ENCODE measurements around the gene HMG20A. TPM values are rescaled to one million over a fixed set of nuclear protein-coding genes. Genes with fewer than 3 reads are reported as not detected.

The HMG20A gene
- total RNA-seq, 1 experiment from 2014 or later: 60.2 TPM

DNA sequence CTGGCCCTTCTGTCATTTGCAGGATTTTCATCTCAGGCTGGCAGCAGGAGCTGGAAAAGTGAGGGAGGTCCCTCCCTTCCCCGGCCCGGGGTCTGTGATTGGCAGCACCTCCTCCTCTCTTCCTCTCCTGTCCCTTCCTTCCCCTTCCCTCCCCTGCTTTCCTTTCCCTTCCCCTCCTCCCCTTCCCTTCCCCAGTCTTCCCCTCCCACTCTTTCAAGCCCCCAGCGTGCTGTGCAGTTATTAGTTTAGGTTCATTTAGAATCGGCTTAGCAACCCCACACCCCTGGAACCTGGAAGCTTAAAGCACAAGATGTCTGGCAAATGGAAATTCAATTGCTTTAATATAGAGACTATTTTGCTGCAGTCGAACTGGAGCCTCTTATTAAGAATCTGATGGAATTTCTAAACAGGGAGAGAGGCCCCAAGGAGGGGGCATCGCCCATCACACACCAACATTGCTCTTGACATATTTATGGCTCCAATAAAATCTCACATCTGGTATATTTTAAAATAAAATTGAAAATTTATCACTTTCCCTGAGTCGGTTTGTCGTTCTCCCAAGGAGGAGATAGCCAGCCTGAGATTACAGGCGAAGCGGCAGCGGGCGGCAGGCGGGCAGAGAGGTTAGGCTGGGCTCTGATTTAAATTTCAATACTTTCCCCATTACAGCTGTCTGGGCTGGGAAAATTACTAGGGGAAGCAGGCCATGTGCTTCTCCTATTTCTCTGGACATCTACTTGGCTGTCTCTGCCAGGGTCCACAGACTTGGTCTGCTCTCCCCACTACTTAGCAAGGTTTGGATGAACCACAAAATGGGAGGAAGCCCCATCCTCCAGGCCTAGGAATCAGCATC, 113.1 kb downstream of the HMG20A start:
- Histone ChIP-seq H3K56ac (ENCODE audit: insufficient read length, low read depth, low read length) (no peak overlapping the region), H3K23me2 (ENCODE audit: insufficient read length, low read depth, low read length, poor library complexity, severe bottlenecking) (no peaks in the 10 kb centered on the region), H2BK20ac (ENCODE audit: low read depth, low read length, poor library complexity, severe bottlenecking) (no peak overlapping the region), H3K4me2 (ENCODE audit: insufficient read depth, insufficient read length, low read length) (no peak overlapping the region), H3K4me1 (ENCODE audit: insufficient read depth, low read length) (peaks cover 23% of the 10 kb centered on the region), H2AK5ac (ENCODE audit: insufficient read length, low read length) (no peak overlapping the region), H3K79me1 (ENCODE audit: insufficient read depth, low read depth, low read length, poor library complexity, severe bottlenecking) (no peaks in the 10 kb centered on the region), H2BK5ac (ENCODE audit: insufficient read length, low read length) (no peak overlapping the region), H3T11ph (ENCODE audit: low read length) (no peak overlapping the region), H3K23ac (ENCODE audit: insufficient read length, low read depth, low read length) (no peak overlapping the region), H4K91ac (ENCODE audit: insufficient read length, low read depth, low read length) (no peak overlapping the region), H2BK15ac (ENCODE audit: low read depth, low read length) (no peak overlapping the region), H2BK120ac (ENCODE audit: low read depth, low read length, poor library complexity, severe bottlenecking) (no peak overlapping the region), H3K9ac (ENCODE audit: extremely low read depth, insufficient read length, low read length) (no peak overlapping the region), H3K9me3 (ENCODE audit: control insufficient read depth, low read depth, low read length) (no peaks in the 10 kb centered on the region), H3K4ac (ENCODE audit: low read depth, low read length) (no peak overlapping the region), H2BK12ac (ENCODE audit: insufficient read length, low read depth, low read length) (no peak overlapping the region), H3K14ac (ENCODE audit: insufficient read depth, low read length) (no peak overlapping the region), H3K18ac (ENCODE audit: insufficient read length, low read depth, low read length) (no peak overlapping the region), H4K20me1 (ENCODE audit: control insufficient read depth, insufficient read depth, insufficient read length) (no peaks in the 10 kb centered on the region), H3K27me3 (ENCODE audit: insufficient read depth, low read length) (no peaks in the 10 kb centered on the region), H4K5ac (ENCODE audit: insufficient read length, low read depth, low read length) (no peak overlapping the region), H3K27ac (ENCODE audit: insufficient read length, low read depth, low read length) (no peak overlapping the region), H3K79me2 (ENCODE audit: insufficient read depth, low read length) (no peaks in the 10 kb centered on the region), H4K8ac (replicated peaks; ENCODE audit: insufficient read length, low read depth, low read length) (no peak overlapping the region), H2AFZ (ENCODE audit: low read length) (no peak overlapping the region)
- Mint-ChIP-seq H3K36me3 (ENCODE audit: insufficient read depth in 1 of 3, low read depth in 3 of 3) (0 out of 7 replicates have a peak, but pooled peaks cover 0 to 3% (median 0%) of the 10 kb centered on the region in 3 experiments), H3K4me1 (peaks cover 67% of the 10 kb centered on the region in 2 experiments), H3K27ac (no peak overlapping the region; a peak in 1 of 7 replicates), H3K4me3 (no peak overlapping the region), H3K9me3 (no peaks in the 10 kb centered on the region; a peak in 1 of 5 replicates), H3K27me3 (ENCODE audit: low read depth) (peaks cover 11% of the 10 kb centered on the region)
- DNase-seq: no peak
- no CpG with 5 or more reads among the region's 13 CpGs for WGBS (ENCODE audit: extremely low coverage, insufficient read length, low lambda C conversion rate)
- TF ChIP-seq, protein P1, sequence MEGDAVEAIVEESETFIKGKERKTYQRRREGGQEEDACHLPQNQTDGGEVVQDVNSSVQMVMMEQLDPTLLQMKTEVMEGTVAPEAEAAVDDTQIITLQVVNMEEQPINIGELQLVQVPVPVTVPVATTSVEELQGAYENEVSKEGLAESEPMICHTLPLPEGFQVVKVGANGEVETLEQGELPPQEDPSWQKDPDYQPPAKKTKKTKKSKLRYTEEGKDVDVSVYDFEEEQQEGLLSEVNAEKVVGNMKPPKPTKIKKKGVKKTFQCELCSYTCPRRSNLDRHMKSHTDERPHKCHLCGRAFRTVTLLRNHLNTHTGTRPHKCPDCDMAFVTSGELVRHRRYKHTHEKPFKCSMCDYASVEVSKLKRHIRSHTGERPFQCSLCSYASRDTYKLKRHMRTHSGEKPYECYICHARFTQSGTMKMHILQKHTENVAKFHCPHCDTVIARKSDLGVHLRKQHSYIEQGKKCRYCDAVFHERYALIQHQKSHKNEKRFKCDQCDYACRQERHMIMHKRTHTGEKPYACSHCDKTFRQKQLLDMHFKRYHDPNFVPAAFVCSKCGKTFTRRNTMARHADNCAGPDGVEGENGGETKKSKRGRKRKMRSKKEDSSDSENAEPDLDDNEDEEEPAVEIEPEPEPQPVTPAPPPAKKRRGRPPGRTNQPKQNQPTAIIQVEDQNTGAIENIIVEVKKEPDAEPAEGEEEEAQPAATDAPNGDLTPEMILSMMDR (conservative IDR thresholded peaks at IDR 0.05): no peak

Other genes starting within 250 kb of the HMG20A start
- 21.2 and 23.5 TPM in 2 replicates for gene PEAK1, start 784 bp upstream of the HMG20A start, total RNA-seq (2021)
- gene LINGO1, start 212.0 kb downstream of the HMG20A start, total RNA-seq (2021): 41.6 and 42.6 TPM in 2 replicates

Measured in H9 (cell line).